A549 (cell line): Measurements from ENCODE around the gene WFDC1. TPM values are rescaled to one million over a fixed set of nuclear protein-coding genes. Genes with fewer than 3 reads are reported as not detected.
A peak's percentile ranks its signal among the peaks of the same experiment; 100 is the strongest.

Source experiments
- ATAC-seq, 2 experiments: fragments of 200-7000 bp in 1 of 2; fragments of >200 bp in 1 of 2; cut with Nextera tagmentation in 1 of 2; cut with Tn5 transposase in 1 of 2; 3 replicates each; pipeline versions ENCODE4 v1.8.0 to v1.9.1; 2018 to 2020; ENCODE audit warnings: mild to moderate bottlenecking in 1 of 2, moderate library complexity in 1 of 2
- CTCF ChIA-PET: fragments of 300-600 bp; sonication (Branson Sonifier 250); formaldehyde crosslinking; extraction: SDS; loops from one replicate; lab custom pipeline; 2021; ENCODE audit warnings: antibody characterized with exemption, inconsistent platforms; lab: Yijun Ruan, JAX
- POLR2A ChIA-PET: fragments of 350-600 bp; formaldehyde crosslinking; extraction: SDS; loops from one replicate; lab custom pipeline; 2021; ENCODE audit warnings: antibody characterized with exemption, inconsistent platforms; lab: Yijun Ruan, JAX
- DNase-seq, 2 experiments: peaks; one replicate each; pipeline versions ENCODE4 v3.0.0 to v3.0.0-alpha.2; 2011 to 2016; ENCODE audit warnings: low read depth in 1 of 2, low spot score in 1 of 2
- FAIRE-seq: peaks from 2 replicates; lab custom pipeline; 2011; peaks lifted over from hg19 to GRCh38; lab: Jason Lieb, UNC
- H3K27ac ChIP-seq, 2 experiments: fragments of >200 bp; sonication (Bioruptor Twin); formaldehyde crosslinking; 3 replicates each; pipeline ENCODE4 v1.5.1; 2016 to 2017
- H3K4me1 ChIP-seq: fragments of >200 bp; sonication (Bioruptor Twin); formaldehyde crosslinking; 3 replicates; pipeline ENCODE4 v1.6.1; 2016
- H3K4me2 ChIP-seq: fragments of >200 bp; sonication (Bioruptor Twin); formaldehyde crosslinking; 3 replicates; pipeline ENCODE4 v1.6.1; 2016
- H3K4me3 ChIP-seq: fragments of >200 bp; sonication (Bioruptor Twin); formaldehyde crosslinking; 3 replicates; pipeline ENCODE4 v1.5.1; 2016
- H3K9me3 ChIP-seq: fragments of >200 bp; sonication (Bioruptor Twin); formaldehyde crosslinking; 3 replicates; pipeline ENCODE4 v1.6.1; 2016
- BHLHE40 ChIP-seq: IDR thresholded peaks from 2 replicates; pipeline ENCODE4 v1.6.1; 2012; ENCODE audit warnings: low read depth, low read length, inconsistent platforms
- CBX2 ChIP-seq: fragments of 200-600 bp; sonication (generic); IDR thresholded peaks from 2 replicates; pipeline ENCODE4 v1.6.1; 2016; ENCODE audit warnings: low read depth, mild to moderate bottlenecking, borderline replicate concordance
- CHD2 ChIP-seq: fragments of 150-350 bp; IDR thresholded peaks from 2 replicates; pipeline ENCODE4 v1.6.1; 2014; ENCODE audit warnings: low read length; ENCODE audit not compliant: partially characterized antibody
- FOSL2 ChIP-seq, 2 experiments: fragments of 450-650 bp in 1 of 2; fragments of >200 bp in 1 of 2; sonication (Bioruptor Twin) in 1 of 2; formaldehyde crosslinking; IDR thresholded peaks; 2 replicates each; pipeline versions ENCODE4 v1.5.0 to v1.6.1; 2016 to 2020; ENCODE audit warnings: mild to moderate bottlenecking in 1 of 2, moderate library complexity in 1 of 2
- HDAC2 ChIP-seq: fragments of 200-600 bp; sonication (generic); IDR thresholded peaks from 2 replicates; pipeline ENCODE4 v1.6.1; 2016
- HOXB13 ChIP-seq: fragments of 250-450 bp; sonication (Bioruptor Pico); IDR thresholded peaks from 2 replicates; pipeline ENCODE4 v1.5.0; 2020; ENCODE audit warnings: low read depth, mild to moderate bottlenecking, moderate library complexity
- JUNB ChIP-seq: fragments of >200 bp; sonication (Bioruptor Twin); formaldehyde crosslinking; IDR thresholded peaks from 2 replicates; pipeline ENCODE4 v1.6.1; 2016
- KDM1A ChIP-seq: fragments of 200-600 bp; sonication (generic); IDR thresholded peaks from 2 replicates; pipeline ENCODE4 v1.6.1; 2016; ENCODE audit warnings: low read depth, mild to moderate bottlenecking
- MAFK ChIP-seq: fragments of 450-650 bp; IDR thresholded peaks from 2 replicates; pipeline ENCODE4 v1.6.1; 2014; ENCODE audit not compliant: partially characterized antibody
- MYC ChIP-seq: IDR thresholded peaks from 2 replicates; pipeline ENCODE4 v1.6.1; 2012; ENCODE audit warnings: mild to moderate bottlenecking, inconsistent platforms, low read length, improper control_type of control experiment, borderline replicate concordance
- NFE2L2 ChIP-seq: fragments of 150-350 bp; conservative IDR thresholded peaks from 2 replicates; pipeline ENCODE4 v1.6.1; 2014; ENCODE audit warnings: low read length
- NPAS2 ChIP-seq: fragments of 250-450 bp; sonication (Bioruptor Pico); IDR thresholded peaks from 2 replicates; pipeline ENCODE4 v1.8.0; 2022; ENCODE audit warnings: mild to moderate bottlenecking, moderate library complexity, borderline replicate concordance
- PHF8 ChIP-seq: fragments of 200-600 bp; sonication (generic); IDR thresholded peaks from 2 replicates; pipeline ENCODE4 v1.6.1; 2016; ENCODE audit warnings: low read depth, mild to moderate bottlenecking, antibody characterized with exemption, moderate library complexity, borderline replicate concordance
- POLR2AphosphoS2 ChIP-seq: conservative IDR thresholded peaks from 2 replicates; pipeline ENCODE4 v1.6.1; 2012; ENCODE audit warnings: low read length, improper control_type of control experiment, inconsistent platforms
- RAD21 ChIP-seq, 2 experiments: fragments of >200 bp in 1 of 2; sonication (Bioruptor Twin) in 1 of 2; formaldehyde crosslinking in 1 of 2; IDR thresholded peaks in 1 of 2; conservative IDR thresholded peaks in 1 of 2; 2 replicates in 1 of 2; 3 replicates in 1 of 2; pipeline ENCODE4 v1.6.1; 2012 to 2018; ENCODE audit warnings: inconsistent platforms in 1 of 2
- RFX5 ChIP-seq: fragments of 450-650 bp; IDR thresholded peaks from 2 replicates; pipeline ENCODE4 v1.7.1; 2014; ENCODE audit warnings: antibody characterized with exemption, mild to moderate bottlenecking, moderate library complexity
- ZC3H11A ChIP-seq: fragments of 450-650 bp; IDR thresholded peaks from 2 replicates; pipeline ENCODE4 v1.6.1; 2014; ENCODE audit warnings: antibody characterized with exemption, mild to moderate bottlenecking
- ZNF302 ChIP-seq: fragments of 250-450 bp; sonication (Bioruptor Pico); IDR thresholded peaks from 2 replicates; pipeline ENCODE4 v1.9.0; 2021; ENCODE audit warnings: inconsistent platforms, mild to moderate bottlenecking, moderate library complexity
- ZSCAN20 ChIP-seq: fragments of 250-450 bp; sonication (Bioruptor Pico); IDR thresholded peaks from 2 replicates; pipeline ENCODE4 v1.8.0; 2022; ENCODE audit warnings: mild to moderate bottlenecking, moderate library complexity
- WGBS: methylation state at CpG from one replicate; pipeline ENCODE4 v1.1.6; 2017; ENCODE audit errors: missing lambda C conversion rate; 5-methylcytosine and 5-hydroxymethylcytosine counted together
- polyA plus RNA-seq, 4 experiments: library from polyadenylated mRNA; depleted of rRNA in 3 of 4; stranded (reverse); fragments of >200 nt; fragmentation: RNase III in 1 of 4; extraction: RNeasy Plus Mini Kit Qiagen cat#74134 plus additional on column Dnase treatment in 1 of 4; gene quantifications; 2 replicates in 3 of 4; 3 replicates in 1 of 4; pipeline ENCODE4 v1.2.3, GENCODE V29; 2011 to 2017
- TF ChIP-seq, protein P1 (sequence below): fragments of 200-600 bp; sonication (generic); IDR thresholded peaks from 2 replicates; pipeline ENCODE4 v1.6.1; 2016; ENCODE audit warnings: antibody characterized with exemption, mild to moderate bottlenecking, moderate library complexity
- TF ChIP-seq, protein P2 (sequence below): IDR thresholded peaks from 2 replicates; pipeline ENCODE4 v1.6.1; 2012

Gene WFDC1
- polyA plus RNA-seq, 2 of the 4 experiments (the other 2 are of a cell fraction), result not detected

DNA sequence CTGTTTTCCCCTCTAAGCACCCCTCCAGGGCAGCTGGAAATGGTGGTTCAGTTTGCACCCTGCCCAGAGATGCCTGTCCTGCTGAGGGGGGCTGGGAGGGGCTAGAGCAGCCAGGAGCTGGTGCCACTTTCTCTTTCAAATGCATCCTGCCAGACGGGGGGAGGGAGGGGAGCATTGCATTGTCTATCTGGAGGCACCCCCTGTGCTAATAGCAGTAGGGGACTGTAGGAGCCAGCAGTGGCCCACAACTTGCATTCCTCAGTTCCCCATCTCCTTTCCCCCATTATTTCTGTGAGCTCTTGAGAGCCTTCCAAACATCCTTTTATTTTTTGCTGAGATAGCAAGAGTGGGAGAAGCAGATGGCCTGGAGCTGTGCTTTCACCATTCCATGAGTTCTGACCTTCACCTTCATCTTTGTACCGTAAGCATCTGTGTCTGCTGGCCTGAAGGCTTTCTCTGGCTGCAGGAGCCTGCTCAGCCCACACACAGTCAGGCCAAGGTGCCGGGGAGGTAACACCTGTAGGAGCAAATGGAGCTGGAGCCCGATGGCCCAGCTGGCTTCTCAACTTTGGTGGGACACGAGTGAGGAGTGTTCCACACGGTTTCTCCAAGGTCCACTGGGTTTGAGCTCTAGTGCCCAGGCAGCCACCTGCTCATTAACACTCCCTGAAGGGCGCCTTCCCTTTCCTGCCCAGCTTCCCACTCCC is 5.2 kb downstream of the WFDC1 start:
- CTCF ChIA-PET, result interaction anchor here (0.8 to 3.5 kb wide), 7 partner anchors 7 to 105 kb away, joined by 3 to 14 read pairs (median 3); no protein-coding TSS in a partner anchor
- Histone ChIP-seq H3K9me3 (no peaks in the 10 kb centered on the region), H3K4me3 (no peak overlapping the region), H3K4me1 (no peaks in the 10 kb centered on the region), H3K27ac (no peak overlapping the region), H3K4me2 (no peak overlapping the region)
- FAIRE-seq (no peak), DNase-seq (no peak), ATAC-seq (no peak)
- POLR2A ChIA-PET, result no interaction called here
- 51% methylated on average over 6 of the region's 7 CpGs for whole genome bisulfite sequencing
- TF ChIP-seq RAD21 (conservative IDR thresholded peaks at IDR 0.05 in 1 of 2, IDR thresholded peaks at IDR 0.05 in 1 of 2), result no peak
- peak; percentile 44 for TF ChIP-seq MAFK

DNA sequence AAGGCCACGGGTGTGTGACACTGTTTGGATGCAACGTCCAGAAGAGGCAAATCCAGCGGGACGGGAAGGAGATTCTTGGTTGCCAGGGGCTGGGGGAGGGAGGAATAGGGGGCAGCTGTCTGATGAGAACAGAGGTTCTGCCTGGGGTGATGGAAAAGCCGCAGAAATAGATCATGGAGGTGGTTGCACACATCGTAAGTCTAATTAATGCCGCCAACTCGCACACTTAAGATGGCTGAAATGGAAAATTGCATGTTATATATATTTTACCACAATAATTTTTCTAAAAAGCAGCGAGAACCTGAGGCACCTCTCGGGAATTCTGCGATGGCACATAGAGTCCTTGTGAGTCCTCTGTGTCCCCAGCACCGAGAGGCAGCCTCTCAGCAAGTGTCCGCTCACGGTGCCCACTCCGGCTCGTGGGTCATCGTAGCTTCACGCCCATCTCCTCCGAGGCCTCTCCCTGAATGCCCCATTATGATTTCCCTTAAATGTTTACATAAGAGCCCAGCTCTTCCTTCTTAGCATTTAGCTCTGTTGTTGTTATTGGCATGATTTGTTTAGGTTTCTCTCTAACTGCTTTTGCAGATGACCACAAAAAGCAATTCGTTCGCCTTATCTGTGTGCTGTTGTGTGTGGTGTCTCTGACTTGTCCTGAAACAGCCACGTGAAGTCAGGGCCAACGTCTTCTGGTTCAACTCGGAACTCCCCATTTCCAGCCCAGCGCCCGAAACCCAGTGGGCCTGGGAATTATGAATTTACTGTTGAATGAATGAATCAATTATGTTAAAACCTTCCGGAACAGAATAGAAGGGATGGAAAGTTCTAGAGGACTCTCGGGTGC is 7.7 kb downstream of the WFDC1 start:
- Histone ChIP-seq H3K4me3 (no peak overlapping the region), H3K27ac (no peak overlapping the region), H3K4me1 (no peaks in the 10 kb centered on the region), H3K4me2 (no peak overlapping the region), H3K9me3 (no peaks in the 10 kb centered on the region)
- POLR2A ChIA-PET, result no interaction called here
- DNase-seq (no peak), ATAC-seq (no peak), FAIRE-seq (no peak)
- no peak for TF ChIP-seq FOSL2 (IDR thresholded peaks at IDR 0.05)
- no peak for TF ChIP-seq FOSL2 (CRISPR knock-in tag; IDR thresholded peaks at IDR 0.05)
- TF ChIP-seq RFX5, result no peak
- no peak for TF ChIP-seq PHF8
- TF ChIP-seq RAD21 (conservative IDR thresholded peaks at IDR 0.05 in 1 of 2, IDR thresholded peaks at IDR 0.05 in 1 of 2), result no peak
- no peak for TF ChIP-seq MYC
- no peak for TF ChIP-seq BHLHE40
- TF ChIP-seq POLR2AphosphoS2, result no peak
- no peak for TF ChIP-seq HOXB13 (CRISPR knock-in tag)
- TF ChIP-seq ZC3H11A, result no peak
- TF ChIP-seq HDAC2, result no peak
- TF ChIP-seq NFE2L2, result no peak
- TF ChIP-seq CBX2, result no peak
- TF ChIP-seq, protein P1, sequence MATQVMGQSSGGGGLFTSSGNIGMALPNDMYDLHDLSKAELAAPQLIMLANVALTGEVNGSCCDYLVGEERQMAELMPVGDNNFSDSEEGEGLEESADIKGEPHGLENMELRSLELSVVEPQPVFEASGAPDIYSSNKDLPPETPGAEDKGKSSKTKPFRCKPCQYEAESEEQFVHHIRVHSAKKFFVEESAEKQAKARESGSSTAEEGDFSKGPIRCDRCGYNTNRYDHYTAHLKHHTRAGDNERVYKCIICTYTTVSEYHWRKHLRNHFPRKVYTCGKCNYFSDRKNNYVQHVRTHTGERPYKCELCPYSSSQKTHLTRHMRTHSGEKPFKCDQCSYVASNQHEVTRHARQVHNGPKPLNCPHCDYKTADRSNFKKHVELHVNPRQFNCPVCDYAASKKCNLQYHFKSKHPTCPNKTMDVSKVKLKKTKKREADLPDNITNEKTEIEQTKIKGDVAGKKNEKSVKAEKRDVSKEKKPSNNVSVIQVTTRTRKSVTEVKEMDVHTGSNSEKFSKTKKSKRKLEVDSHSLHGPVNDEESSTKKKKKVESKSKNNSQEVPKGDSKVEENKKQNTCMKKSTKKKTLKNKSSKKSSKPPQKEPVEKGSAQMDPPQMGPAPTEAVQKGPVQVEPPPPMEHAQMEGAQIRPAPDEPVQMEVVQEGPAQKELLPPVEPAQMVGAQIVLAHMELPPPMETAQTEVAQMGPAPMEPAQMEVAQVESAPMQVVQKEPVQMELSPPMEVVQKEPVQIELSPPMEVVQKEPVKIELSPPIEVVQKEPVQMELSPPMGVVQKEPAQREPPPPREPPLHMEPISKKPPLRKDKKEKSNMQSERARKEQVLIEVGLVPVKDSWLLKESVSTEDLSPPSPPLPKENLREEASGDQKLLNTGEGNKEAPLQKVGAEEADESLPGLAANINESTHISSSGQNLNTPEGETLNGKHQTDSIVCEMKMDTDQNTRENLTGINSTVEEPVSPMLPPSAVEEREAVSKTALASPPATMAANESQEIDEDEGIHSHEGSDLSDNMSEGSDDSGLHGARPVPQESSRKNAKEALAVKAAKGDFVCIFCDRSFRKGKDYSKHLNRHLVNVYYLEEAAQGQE, result no peak
- TF ChIP-seq, protein P2, sequence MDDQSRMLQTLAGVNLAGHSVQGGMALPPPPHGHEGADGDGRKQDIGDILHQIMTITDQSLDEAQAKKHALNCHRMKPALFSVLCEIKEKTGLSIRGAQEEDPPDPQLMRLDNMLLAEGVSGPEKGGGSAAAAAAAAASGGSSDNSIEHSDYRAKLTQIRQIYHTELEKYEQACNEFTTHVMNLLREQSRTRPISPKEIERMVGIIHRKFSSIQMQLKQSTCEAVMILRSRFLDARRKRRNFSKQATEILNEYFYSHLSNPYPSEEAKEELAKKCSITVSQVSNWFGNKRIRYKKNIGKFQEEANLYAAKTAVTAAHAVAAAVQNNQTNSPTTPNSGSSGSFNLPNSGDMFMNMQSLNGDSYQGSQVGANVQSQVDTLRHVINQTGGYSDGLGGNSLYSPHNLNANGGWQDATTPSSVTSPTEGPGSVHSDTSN, result no peak
- TF ChIP-seq ZSCAN20 (CRISPR knock-in tag), result no peak
- TF ChIP-seq NPAS2 (CRISPR knock-in tag), result no peak
- no peak for TF ChIP-seq KDM1A
- TF ChIP-seq ZNF302 (CRISPR knock-in tag), result no peak
- no peak for TF ChIP-seq CHD2
- TF ChIP-seq JUNB, result no peak
- 68% methylated on average over 28 of the region's 28 CpGs for WGBS
- CTCF ChIA-PET, result interaction anchor here (1.1 to 1.2 kb wide), 3 partner anchors 21 to 182 kb away, joined by 3 to 4 read pairs (median 3); no protein-coding TSS in a partner anchor
